Measurements from ENCODE around the gene ZFP64. TPM values are rescaled to one million over a fixed set of nuclear protein-coding genes. Genes with fewer than 3 reads are reported as not detected.
A peak's percentile ranks its signal among the peaks of the same experiment; 100 is the strongest.

The ZFP64 gene
- polyA plus RNA-seq, 1 experiment, result 29.0 TPM

DNA sequence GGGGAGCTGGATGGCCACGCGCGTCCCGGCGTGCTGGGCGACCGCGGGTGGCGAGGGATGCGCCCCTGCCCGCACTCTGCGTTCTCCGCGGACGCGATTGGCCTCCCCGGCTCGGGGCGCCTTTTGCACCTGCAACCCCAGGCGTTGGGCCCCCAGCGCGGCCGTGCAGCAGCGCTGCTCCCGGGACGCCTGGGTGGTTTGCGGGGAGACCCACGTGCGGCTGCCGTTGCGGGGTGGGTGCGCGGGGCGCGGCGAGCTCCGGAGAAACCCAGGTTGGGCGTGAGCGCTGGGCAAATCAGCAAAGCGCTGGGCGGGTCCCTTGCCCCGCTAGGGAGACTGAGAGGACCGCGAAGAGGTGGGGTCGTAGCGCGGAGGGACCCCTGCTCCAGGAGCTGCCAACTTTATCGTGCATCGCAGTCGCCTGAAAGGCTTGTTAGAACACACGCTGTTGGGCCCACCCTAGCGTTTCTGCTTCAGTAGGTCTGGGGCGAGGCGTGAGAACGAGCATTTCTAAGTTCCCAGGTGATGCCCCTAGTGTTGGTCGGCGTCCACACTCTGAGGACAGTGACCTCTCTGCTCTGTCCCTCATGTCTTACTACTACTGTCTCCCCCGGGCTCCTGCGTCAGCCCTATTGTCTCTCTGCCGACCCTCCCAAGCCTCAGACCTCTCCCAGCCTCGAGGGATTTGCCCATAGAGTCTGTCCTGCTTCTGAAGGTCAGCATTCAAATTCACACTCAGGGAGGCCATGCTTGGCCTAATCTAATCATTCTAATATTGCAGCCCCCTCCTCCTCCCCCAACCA is 538 bp upstream of the ZFP64 start:
- Histone ChIP-seq H3K4me3 (ENCODE audit: low read depth, low read length) (peak overlapping the region; percentile 83), H3K27me3 (ENCODE audit: control insufficient read depth, insufficient read depth, low read length) (no peaks in the 10 kb centered on the region), H3K36me3 (ENCODE audit: control insufficient read depth, insufficient read depth, low read length) (no peaks in the 10 kb centered on the region)
- no peak for DNase-seq (ENCODE audit: low read depth)
- ChIA-PET CTCF (interaction anchor here (0.6 to 1.5 kb wide), 6 partner anchors 9 to 63 kb away, joined by 3 to 6 read pairs (median 4); no protein-coding TSS in a partner anchor), POLR2A (no interaction called here)
- TF ChIP-seq, protein P1, sequence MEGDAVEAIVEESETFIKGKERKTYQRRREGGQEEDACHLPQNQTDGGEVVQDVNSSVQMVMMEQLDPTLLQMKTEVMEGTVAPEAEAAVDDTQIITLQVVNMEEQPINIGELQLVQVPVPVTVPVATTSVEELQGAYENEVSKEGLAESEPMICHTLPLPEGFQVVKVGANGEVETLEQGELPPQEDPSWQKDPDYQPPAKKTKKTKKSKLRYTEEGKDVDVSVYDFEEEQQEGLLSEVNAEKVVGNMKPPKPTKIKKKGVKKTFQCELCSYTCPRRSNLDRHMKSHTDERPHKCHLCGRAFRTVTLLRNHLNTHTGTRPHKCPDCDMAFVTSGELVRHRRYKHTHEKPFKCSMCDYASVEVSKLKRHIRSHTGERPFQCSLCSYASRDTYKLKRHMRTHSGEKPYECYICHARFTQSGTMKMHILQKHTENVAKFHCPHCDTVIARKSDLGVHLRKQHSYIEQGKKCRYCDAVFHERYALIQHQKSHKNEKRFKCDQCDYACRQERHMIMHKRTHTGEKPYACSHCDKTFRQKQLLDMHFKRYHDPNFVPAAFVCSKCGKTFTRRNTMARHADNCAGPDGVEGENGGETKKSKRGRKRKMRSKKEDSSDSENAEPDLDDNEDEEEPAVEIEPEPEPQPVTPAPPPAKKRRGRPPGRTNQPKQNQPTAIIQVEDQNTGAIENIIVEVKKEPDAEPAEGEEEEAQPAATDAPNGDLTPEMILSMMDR (IDR thresholded peaks at IDR 0.05; ENCODE audit: insufficient read depth, low read depth, low read length), result peak; percentile 46

GRCh38 chr20:52190437-52191131 is 995 bp downstream of the ZFP64 start:
- Histone ChIP-seq H3K36me3 (ENCODE audit: control insufficient read depth, insufficient read depth, low read length) (no peaks in the 10 kb centered on the region; the same call in 1 of the 2 replicates), H3K27me3 (ENCODE audit: control insufficient read depth, insufficient read depth, low read length) (no peaks in the 10 kb centered on the region), H3K4me3 (ENCODE audit: low read depth, low read length) (peak overlapping the region; percentile 83)
- ChIA-PET CTCF (interaction anchor here (1.1 to 1.4 kb wide), 2 partner anchors 12 to 71 kb away, joined by 3 to 4 read pairs; no protein-coding TSS in a partner anchor), POLR2A (no interaction called here)
- TF ChIP-seq, protein P1 (IDR thresholded peaks at IDR 0.05; ENCODE audit: insufficient read depth, low read depth, low read length), result no peak
- DNase-seq (ENCODE audit: low read depth), result no peak

DNA sequence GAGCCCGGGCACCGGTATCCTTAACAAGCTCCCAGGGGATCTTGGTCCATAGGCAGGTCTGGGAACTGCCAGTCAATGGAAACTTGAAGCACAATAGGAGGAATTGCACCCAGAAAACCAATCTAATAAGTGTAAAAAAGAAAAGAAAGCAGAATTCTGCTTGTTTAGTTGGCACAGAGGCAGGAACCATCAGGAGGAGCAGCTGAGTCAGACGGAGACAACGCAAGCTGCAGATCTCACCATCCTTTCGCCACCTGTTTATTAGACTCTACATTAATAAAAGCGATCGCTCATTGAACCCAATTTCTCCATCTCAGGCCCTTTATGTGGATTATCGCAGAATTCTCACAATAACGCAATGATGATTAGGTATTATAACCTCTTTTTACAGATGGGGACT is 9.8 kb downstream of the ZFP64 start:
- H3K27me3 ChIP-seq (ENCODE audit: control insufficient read depth, insufficient read depth, low read length), result no peaks in the 10 kb centered on the region
- TF ChIP-seq, protein P1 (IDR thresholded peaks at IDR 0.05; ENCODE audit: insufficient read depth, low read depth, low read length), result no peak
- no peak overlapping the region for H3K4me3 ChIP-seq (ENCODE audit: low read depth, low read length)
- H3K36me3 ChIP-seq (ENCODE audit: control insufficient read depth, insufficient read depth, low read length), result peaks cover 7% of the 10 kb centered on the region; the same call in 1 of the 2 replicates
- DNase-seq (ENCODE audit: low read depth), result no peak
- ChIA-PET CTCF (interaction anchor here (1.0 kb wide), 1 partner anchor 10 kb away, joined by 4 read pairs; the partner anchor contains the start of gene ZFP64), POLR2A (no interaction called here)

GRCh38 chr20:52180180-52180840 is 11.3 kb downstream of the ZFP64 start:
- ChIA-PET POLR2A (no interaction called here), CTCF (interaction anchor here (0.6 kb wide), 1 partner anchor 556 kb away, joined by 3 read pairs; no protein-coding TSS in a partner anchor)
- no peak for DNase-seq (ENCODE audit: low read depth)
- Histone ChIP-seq H3K36me3 (ENCODE audit: control insufficient read depth, insufficient read depth, low read length) (peaks cover 7% of the 10 kb centered on the region; the same call in 1 of the 2 replicates), H3K27me3 (ENCODE audit: control insufficient read depth, insufficient read depth, low read length) (no peaks in the 10 kb centered on the region), H3K4me3 (ENCODE audit: low read depth, low read length) (no peak overlapping the region)
- TF ChIP-seq, protein P1 (IDR thresholded peaks at IDR 0.05; ENCODE audit: insufficient read depth, low read depth, low read length), result no peak
